K562 (cell line): ENCODE data around the gene MEA1. TPM values are rescaled to one million over a fixed set of nuclear protein-coding genes. Genes with fewer than 3 reads are reported as not detected.
A peak's percentile ranks its signal among the peaks of the same experiment; 100 is the strongest.

ENCODE experiments used
- BRD4 ChIP-seq: fragments of 200-600 bp; sonication (generic); IDR thresholded peaks from 2 replicates; pipeline ENCODE4 v1.6.1; 2017; ENCODE audit warnings: inconsistent platforms
- CREM ChIP-seq: IDR thresholded peaks from 2 replicates; pipeline ENCODE4 v1.6.1; 2014; ENCODE audit warnings: antibody characterized with exemption, low read depth
- ERF ChIP-seq: fragments of 450-650 bp; formaldehyde crosslinking; IDR thresholded peaks from 2 replicates; pipeline ENCODE4 v1.4.0; 2020; ENCODE audit warnings: mild to moderate bottlenecking, mixed read lengths
- GATA2 ChIP-seq: sonication (generic); formaldehyde crosslinking; IDR thresholded peaks from 2 replicates; pipeline ENCODE4 v1.4.0; 2020; ENCODE audit warnings: mild to moderate bottlenecking, missing genetic modification reagents
- LEF1 ChIP-seq: fragments of 450-650 bp; IDR thresholded peaks from 2 replicates; pipeline ENCODE4 v1.6.1; 2016; ENCODE audit warnings: mild to moderate bottlenecking
- MCM2 ChIP-seq: fragments of 450-650 bp; IDR thresholded peaks from 2 replicates; pipeline ENCODE4 v1.6.1; 2017; ENCODE audit warnings: low read depth, mild to moderate bottlenecking
- NFATC3 ChIP-seq: fragments of 450-650 bp; IDR thresholded peaks from 2 replicates; pipeline ENCODE4 v1.6.1; 2017; ENCODE audit warnings: mild to moderate bottlenecking
- RBBP5 ChIP-seq: fragments of 200-600 bp; sonication (generic); IDR thresholded peaks from 2 replicates; pipeline ENCODE4 v1.6.1; 2012; ENCODE audit warnings: borderline replicate concordance, mild to moderate bottlenecking, low read length, control low read depth, inconsistent platforms; ENCODE audit not compliant: insufficient read depth, poor library complexity, severe bottlenecking
- SIN3B ChIP-seq: fragments of 450-650 bp; IDR thresholded peaks from 2 replicates; pipeline ENCODE4 v1.6.1; 2017; ENCODE audit warnings: low read depth, mild to moderate bottlenecking, moderate library complexity
- SPI1 ChIP-seq: IDR thresholded peaks from 2 replicates; pipeline ENCODE4 v1.6.1; 2011; ENCODE audit warnings: low read depth, low read length, control low read depth, borderline replicate concordance
- TOE1 ChIP-seq, 2 experiments: fragments of 450-650 bp in 1 of 2; sonication (generic) in 1 of 2; formaldehyde crosslinking in 1 of 2; IDR thresholded peaks; 2 replicates each; pipeline versions ENCODE4 v1.7.1 to v1.8.0; 2016 to 2022; ENCODE audit warnings: borderline replicate concordance in 2 of 2, mild to moderate bottlenecking in 2 of 2, antibody characterized with exemption in 1 of 2, inconsistent platforms in 1 of 2, low read depth in 1 of 2, missing genetic modification reagents in 1 of 2, moderate library complexity in 1 of 2
- ZBTB17 ChIP-seq: fragments of 450-650 bp; formaldehyde crosslinking; IDR thresholded peaks from 2 replicates; pipeline ENCODE4 v1.4.0; 2020; ENCODE audit warnings: mild to moderate bottlenecking
- ZC3H4 ChIP-seq: sonication (generic); formaldehyde crosslinking; IDR thresholded peaks from 2 replicates; pipeline ENCODE4 v1.9.0; 2021; ENCODE audit warnings: missing genetic modification reagents, borderline replicate concordance
- ZNF143 ChIP-seq: sonication (generic); formaldehyde crosslinking; IDR thresholded peaks from 2 replicates; pipeline ENCODE4 v1.9.0; 2022; ENCODE audit warnings: mild to moderate bottlenecking, missing genetic modification reagents
- ZNF146 ChIP-seq: IDR thresholded peaks from one replicate; pipeline ENCODE4 v1.6.1; 2018; ENCODE audit warnings: missing compliant biosample characterization; ENCODE audit not compliant: unreplicated experiment
- ZNF830 ChIP-seq: fragments of 250-450 bp; sonication (Bioruptor Pico); IDR thresholded peaks from 2 replicates; pipeline ENCODE4 v1.5.0; 2021; ENCODE audit warnings: mild to moderate bottlenecking
- polyA plus RNA-seq, 8 experiments: library from polyadenylated mRNA; depleted of rRNA in 4 of 8; stranded (reverse) in 5 of 8; unstranded in 3 of 8; fragments of >200 nt; fragmentation: Nextera tagmentation in 2 of 8; fragmentation: Illumina TruSeq in 1 of 8; extraction: Ambion mirVana in 2 of 8; extraction: Trizol in 1 of 8; gene quantifications; 2 replicates each; pipeline versions ENCODE4 v1.2.1 to v1.2.3, GENCODE V29; 2011 to 2014; ENCODE audit warnings: inconsistent platforms in 1 of 8, missing spikeins in 1 of 8
- total RNA-seq, 7 experiments: library from RNA; depleted of rRNA in 6 of 7; stranded (reverse); fragments of >200 nt in 6 of 7; fragmentation: Illumina TruSeq in 2 of 7; extraction: Trizol in 2 of 7; gene quantifications; 2 replicates each; pipeline versions ENCODE4 v1.2.1 to v1.2.3, GENCODE V29; 2011 to 2021; ENCODE audit warnings: low replicate concordance in 1 of 7
- TF ChIP-seq, protein P1 (sequence below), 2 experiments: fragments of 450-650 bp; conservative IDR thresholded peaks; 2 replicates each; pipeline ENCODE4 v1.6.1; 2017; ENCODE audit warnings: mild to moderate bottlenecking in 2 of 2, moderate library complexity in 2 of 2
- TF ChIP-seq, protein P2 (sequence below), 2 experiments: fragments of 450-650 bp in 1 of 2; sonication (generic) in 1 of 2; formaldehyde crosslinking in 1 of 2; IDR thresholded peaks in 1 of 2; conservative IDR thresholded peaks in 1 of 2; 2 replicates each; pipeline versions ENCODE4 v1.6.1 to v1.8.1; 2016 to 2023; ENCODE audit warnings: mild to moderate bottlenecking in 2 of 2, moderate library complexity in 2 of 2, inconsistent platforms in 1 of 2, missing genetic modification reagents in 1 of 2
- TF ChIP-seq, protein P3 (sequence below): sonication (generic); formaldehyde crosslinking; IDR thresholded peaks from 2 replicates; pipeline ENCODE4 v1.8.0; 2022; ENCODE audit warnings: missing genetic modification reagents, mild to moderate bottlenecking, borderline replicate concordance
- TF ChIP-seq, protein P4 (sequence below): fragments of 250-450 bp; sonication (Bioruptor Pico); IDR thresholded peaks from 2 replicates; pipeline ENCODE4 v1.6.1; 2021; ENCODE audit warnings: mild to moderate bottlenecking

The MEA1 gene
- total and polyA plus RNA-seq, 9 of the 15 experiments (the other 6 are each of a cell fraction or from before 2014, with no cell fraction given): 86.8 to 210 (median 152) TPM

DNA sequence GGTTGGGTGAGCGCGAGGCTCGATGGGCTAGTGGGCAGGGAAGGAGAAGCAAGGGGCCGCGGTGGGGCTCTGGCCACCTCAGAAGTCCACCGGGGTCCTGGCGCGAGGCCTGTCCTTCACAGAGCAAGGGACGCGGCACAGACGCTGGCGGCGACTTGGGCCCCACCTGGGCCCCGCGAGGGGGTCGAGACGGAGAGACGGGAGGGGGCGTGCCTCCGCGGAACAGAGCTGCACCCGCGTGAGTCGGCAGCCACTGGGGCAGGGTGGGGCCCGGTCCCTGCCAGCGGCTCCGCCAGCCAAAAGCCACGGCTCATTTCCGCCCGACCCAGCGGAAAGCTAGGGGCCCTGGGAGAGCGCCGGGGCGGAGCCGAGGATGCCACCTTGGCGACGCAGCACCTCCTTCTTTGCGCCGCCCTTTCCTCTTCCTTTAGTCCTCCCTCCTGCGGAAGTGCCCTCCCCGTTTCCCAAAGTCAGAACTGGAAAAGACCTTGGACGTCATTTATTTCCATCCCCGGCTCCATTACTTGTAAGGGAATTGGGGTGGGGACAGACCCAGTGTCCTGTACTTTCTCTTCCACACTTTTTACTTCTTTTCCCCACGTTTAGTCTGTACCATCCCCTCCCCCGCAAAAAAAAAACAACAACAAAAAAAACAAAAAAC, 39.9 kb upstream of the MEA1 start, which contains the start of gene CUL7 (continued):
- TF ChIP-seq, protein P1, sequence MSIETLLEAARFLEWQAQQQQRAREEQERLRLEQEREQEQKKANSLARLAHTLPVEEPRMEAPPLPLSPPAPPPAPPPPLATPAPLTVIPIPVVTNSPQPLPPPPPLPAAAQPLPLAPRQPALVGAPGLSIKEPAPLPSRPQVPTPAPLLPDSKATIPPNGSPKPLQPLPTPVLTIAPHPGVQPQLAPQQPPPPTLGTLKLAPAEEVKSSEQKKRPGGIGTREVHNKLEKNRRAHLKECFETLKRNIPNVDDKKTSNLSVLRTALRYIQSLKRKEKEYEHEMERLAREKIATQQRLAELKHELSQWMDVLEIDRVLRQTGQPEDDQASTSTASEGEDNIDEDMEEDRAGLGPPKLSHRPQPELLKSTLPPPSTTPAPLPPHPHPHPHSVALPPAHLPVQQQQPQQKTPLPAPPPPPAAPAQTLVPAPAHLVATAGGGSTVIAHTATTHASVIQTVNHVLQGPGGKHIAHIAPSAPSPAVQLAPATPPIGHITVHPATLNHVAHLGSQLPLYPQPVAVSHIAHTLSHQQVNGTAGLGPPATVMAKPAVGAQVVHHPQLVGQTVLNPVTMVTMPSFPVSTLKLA (conservative IDR thresholded peaks at IDR 0.05): peak; percentile 67 to 84
- TF ChIP-seq LEF1 (peak; percentile 44; the same call in 1 of the 2 replicates), ERF (peak; percentile 99), BRD4 (peak; percentile 82; the same call in 1 of the 2 replicates), ZC3H4 (CRISPR knock-in tag) (no peak), ZNF146 (CRISPR knock-in tag) (no peak), CREM (peak; percentile 83; the same call in 1 of the 2 replicates), TOE1 (IDR thresholded peaks at IDR 0.05; ENCODE audit: borderline replicate concordance) (peak; percentile 74), TOE1 (CRISPR knock-in tag; IDR thresholded peaks at IDR 0.05; ENCODE audit: borderline replicate concordance, low read depth) (0 out of 2 replicates have a peak, but pooled peaks have one; percentile 73), MCM2 (0 out of 2 replicates have a peak, but pooled peaks have one; percentile 27), ZNF830 (CRISPR knock-in tag) (peak; percentile 97), ZBTB17 (peak; percentile 92), NFATC3 (0 out of 2 replicates have a peak, but pooled peaks have one; percentile 69), RBBP5 (peak; percentile 61), GATA2 (CRISPR knock-in tag) (no peak), SIN3B (0 out of 2 replicates have a peak, but pooled peaks have one; percentile 46), SPI1 (peak; percentile 90), ZNF143 (0 out of 2 replicates have a peak, but pooled peaks have one; percentile 39)
- TF ChIP-seq, protein P2, sequence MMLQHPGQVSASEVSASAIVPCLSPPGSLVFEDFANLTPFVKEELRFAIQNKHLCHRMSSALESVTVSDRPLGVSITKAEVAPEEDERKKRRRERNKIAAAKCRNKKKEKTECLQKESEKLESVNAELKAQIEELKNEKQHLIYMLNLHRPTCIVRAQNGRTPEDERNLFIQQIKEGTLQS (IDR thresholded peaks at IDR 0.05): no peak
- TF ChIP-seq, protein P2 (CRISPR knock-in tag; conservative IDR thresholded peaks at IDR 0.05): no peak
- TF ChIP-seq, protein P3, sequence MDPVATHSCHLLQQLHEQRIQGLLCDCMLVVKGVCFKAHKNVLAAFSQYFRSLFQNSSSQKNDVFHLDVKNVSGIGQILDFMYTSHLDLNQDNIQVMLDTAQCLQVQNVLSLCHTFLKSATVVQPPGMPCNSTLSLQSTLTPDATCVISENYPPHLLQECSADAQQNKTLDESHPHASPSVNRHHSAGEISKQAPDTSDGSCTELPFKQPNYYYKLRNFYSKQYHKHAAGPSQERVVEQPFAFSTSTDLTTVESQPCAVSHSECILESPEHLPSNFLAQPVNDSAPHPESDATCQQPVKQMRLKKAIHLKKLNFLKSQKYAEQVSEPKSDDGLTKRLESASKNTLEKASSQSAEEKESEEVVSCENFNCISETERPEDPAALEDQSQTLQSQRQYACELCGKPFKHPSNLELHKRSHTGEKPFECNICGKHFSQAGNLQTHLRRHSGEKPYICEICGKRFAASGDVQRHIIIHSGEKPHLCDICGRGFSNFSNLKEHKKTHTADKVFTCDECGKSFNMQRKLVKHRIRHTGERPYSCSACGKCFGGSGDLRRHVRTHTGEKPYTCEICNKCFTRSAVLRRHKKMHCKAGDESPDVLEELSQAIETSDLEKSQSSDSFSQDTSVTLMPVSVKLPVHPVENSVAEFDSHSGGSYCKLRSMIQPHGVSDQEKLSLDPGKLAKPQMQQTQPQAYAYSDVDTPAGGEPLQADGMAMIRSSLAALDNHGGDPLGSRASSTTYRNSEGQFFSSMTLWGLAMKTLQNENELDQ (CRISPR knock-in tag): no peak
- TF ChIP-seq, protein P4, sequence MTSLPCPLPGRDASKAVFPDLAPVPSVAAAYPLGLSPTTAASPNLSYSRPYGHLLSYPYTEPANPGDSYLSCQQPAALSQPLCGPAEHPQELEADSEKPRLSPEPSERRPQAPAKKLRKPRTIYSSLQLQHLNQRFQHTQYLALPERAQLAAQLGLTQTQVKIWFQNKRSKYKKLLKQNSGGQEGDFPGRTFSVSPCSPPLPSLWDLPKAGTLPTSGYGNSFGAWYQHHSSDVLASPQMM: no peak
